K562 (cell line): ENCODE data around the gene YAP1. TPM values are rescaled to one million over a fixed set of nuclear protein-coding genes. Genes with fewer than 3 reads are reported as not detected.

Experiments used
- CCNT2 ChIP-seq: IDR thresholded peaks from 2 replicates; pipeline ENCODE4 v1.6.1; 2011; ENCODE audit warnings: borderline replicate concordance, low read depth, mild to moderate bottlenecking, moderate library complexity, mixed read lengths, low read length; ENCODE audit not compliant: insufficient read length; ENCODE audit errors: extremely low read depth
- GABPA ChIP-seq: fragments of 200-800 bp; sonication (Bioruptor generic); conservative IDR thresholded peaks from 2 replicates; pipeline ENCODE4 v1.6.1; 2016; ENCODE audit warnings: low read depth, missing genetic modification characterization, missing compliant biosample characterization
- KLF13 ChIP-seq: fragments of 450-650 bp; IDR thresholded peaks from 2 replicates; pipeline ENCODE4 v1.6.1; 2016; ENCODE audit warnings: missing genetic modification characterization, low read depth, mild to moderate bottlenecking, missing compliant biosample characterization, moderate library complexity, borderline replicate concordance
- NRF1 ChIP-seq, 2 experiments: fragments of 450-650 bp; IDR thresholded peaks in 1 of 2; conservative IDR thresholded peaks in 1 of 2; 2 replicates each; pipeline ENCODE4 v1.6.1; 2014; ENCODE audit warnings: mild to moderate bottlenecking in 2 of 2
- RFX7 ChIP-seq: fragments of 250-450 bp; sonication (Bioruptor Pico); IDR thresholded peaks from 2 replicates; pipeline ENCODE4 v1.5.1; 2021; ENCODE audit warnings: mild to moderate bottlenecking
- SMAD4 ChIP-seq: fragments of 250-450 bp; sonication (Bioruptor Pico); conservative IDR thresholded peaks from 2 replicates; pipeline ENCODE4 v1.8.0; 2021; ENCODE audit warnings: inconsistent platforms, mild to moderate bottlenecking, moderate library complexity
- SRF ChIP-seq, 2 experiments: fragments of 250-450, 450-650 bp in 1 of 2; sonication (Bioruptor Pico) in 1 of 2; sonication (generic) in 1 of 2; formaldehyde crosslinking; IDR thresholded peaks; 2 replicates each; pipeline versions ENCODE4 v1.5.0 to v1.5.1; 2020 to 2022; ENCODE audit warnings: mild to moderate bottlenecking in 1 of 2, missing genetic modification reagents in 1 of 2
- YBX1 ChIP-seq: fragments of 450-650 bp; IDR thresholded peaks from 2 replicates; pipeline ENCODE4 v1.7.1; 2016; ENCODE audit warnings: mild to moderate bottlenecking
- ZNF668 ChIP-seq: fragments of 250-450 bp; sonication (Bioruptor Pico); IDR thresholded peaks from 2 replicates; pipeline ENCODE4 v1.8.0; 2022; ENCODE audit warnings: mild to moderate bottlenecking, inconsistent platforms
- polyA plus RNA-seq, 8 experiments: library from polyadenylated mRNA; depleted of rRNA in 4 of 8; stranded (reverse) in 5 of 8; unstranded in 3 of 8; fragments of >200 nt; fragmentation: Nextera tagmentation in 2 of 8; fragmentation: Illumina TruSeq in 1 of 8; extraction: Ambion mirVana in 2 of 8; extraction: Trizol in 1 of 8; gene quantifications; 2 replicates each; pipeline versions ENCODE4 v1.2.1 to v1.2.3, GENCODE V29; 2011 to 2014; ENCODE audit warnings: inconsistent platforms in 1 of 8, missing spikeins in 1 of 8
- total RNA-seq, 7 experiments: library from RNA; depleted of rRNA in 6 of 7; stranded (reverse); fragments of >200 nt in 6 of 7; fragmentation: Illumina TruSeq in 2 of 7; extraction: Trizol in 2 of 7; gene quantifications; 2 replicates each; pipeline versions ENCODE4 v1.2.1 to v1.2.3, GENCODE V29; 2011 to 2021; ENCODE audit warnings: low replicate concordance in 1 of 7
- TF ChIP-seq, protein P1 (sequence below): IDR thresholded peaks from 2 replicates; pipeline ENCODE4 v1.6.1; 2016; ENCODE audit warnings: missing genetic modification characterization, missing compliant biosample characterization
- TF ChIP-seq, protein P2 (sequence below), 2 experiments: fragments of 450-650 bp; IDR thresholded peaks; 2 replicates each; pipeline ENCODE4 v1.6.1; 2016
- TF ChIP-seq, protein P3 (sequence below): fragments of 200-800 bp; sonication (Bioruptor generic); IDR thresholded peaks from 2 replicates; pipeline ENCODE4 v1.6.1; 2017; ENCODE audit warnings: missing genetic modification characterization, missing compliant biosample characterization

YAP1 gene
- total and polyA plus RNA-seq, 9 of the 15 experiments (the other 6 are each of a cell fraction or from before 2014, with no cell fraction given): 0.18 TPM; not detected in 8

DNA sequence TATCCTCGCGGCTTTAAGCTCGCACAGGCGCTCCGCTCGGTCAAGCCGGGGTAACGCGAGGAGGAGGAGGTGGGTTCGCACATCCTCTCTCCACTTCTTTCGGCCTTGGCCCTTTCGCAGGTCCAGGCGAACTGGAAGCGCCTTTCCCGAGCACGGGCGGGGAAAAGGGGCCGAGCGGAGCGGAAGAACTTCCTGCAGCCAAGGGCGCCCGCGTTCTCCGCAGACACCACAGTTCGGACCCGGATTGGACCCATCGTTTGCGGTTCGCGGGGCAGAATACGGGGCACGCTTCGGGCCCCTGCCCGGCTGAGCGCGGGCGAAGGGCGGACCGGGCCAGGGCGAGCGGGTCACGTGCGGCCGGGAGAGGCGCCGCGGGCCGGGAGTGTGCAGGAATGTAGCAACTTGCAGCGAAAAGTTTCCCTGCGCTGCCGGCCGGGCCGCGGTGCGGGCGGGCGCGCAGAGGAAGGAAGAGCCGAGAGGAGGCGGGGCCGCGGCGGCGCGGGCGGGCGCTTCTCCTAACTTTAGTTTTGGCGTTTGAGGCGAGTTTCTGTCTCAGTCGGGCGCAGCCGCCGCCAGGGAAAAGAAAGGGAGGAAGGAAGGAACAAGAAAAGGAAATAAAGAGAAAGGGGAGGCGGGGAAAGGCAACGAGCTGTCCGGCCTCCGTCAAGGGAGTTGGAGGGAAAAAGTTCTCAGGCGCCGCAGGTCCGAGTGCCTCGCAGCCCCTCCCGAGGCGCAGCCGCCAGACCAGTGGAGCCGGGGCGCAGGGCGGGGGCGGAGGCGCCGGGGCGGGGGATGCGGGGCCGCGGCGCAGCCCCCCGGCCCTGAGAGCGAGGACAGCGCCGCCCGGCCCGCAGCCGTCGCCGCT, at the start of gene YAP1 (continued):
- TF ChIP-seq, protein P1, sequence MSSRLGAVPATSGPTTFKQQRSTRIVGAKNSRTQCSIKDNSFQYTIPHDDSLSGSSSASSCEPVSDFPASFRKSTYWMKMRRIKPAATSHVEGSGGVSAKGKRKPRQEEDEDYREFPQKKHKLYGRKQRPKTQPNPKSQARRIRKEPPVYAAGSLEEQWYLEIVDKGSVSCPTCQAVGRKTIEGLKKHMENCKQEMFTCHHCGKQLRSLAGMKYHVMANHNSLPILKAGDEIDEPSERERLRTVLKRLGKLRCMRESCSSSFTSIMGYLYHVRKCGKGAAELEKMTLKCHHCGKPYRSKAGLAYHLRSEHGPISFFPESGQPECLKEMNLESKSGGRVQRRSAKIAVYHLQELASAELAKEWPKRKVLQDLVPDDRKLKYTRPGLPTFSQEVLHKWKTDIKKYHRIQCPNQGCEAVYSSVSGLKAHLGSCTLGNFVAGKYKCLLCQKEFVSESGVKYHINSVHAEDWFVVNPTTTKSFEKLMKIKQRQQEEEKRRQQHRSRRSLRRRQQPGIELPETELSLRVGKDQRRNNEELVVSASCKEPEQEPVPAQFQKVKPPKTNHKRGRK (tag): peak; percentile 48; the same call in 1 of the 2 replicates
- TF ChIP-seq ZNF668 (CRISPR knock-in tag) (no peak), GABPA (tag) (peak; percentile 33; the same call in 1 of the 2 replicates), KLF13 (peak; percentile 73; the same call in 1 of the 2 replicates), SRF (CRISPR knock-in tag; IDR thresholded peaks at IDR 0.05) (no peak), RFX7 (no peak), SMAD4 (CRISPR knock-in tag) (0 out of 2 replicates have a peak, but pooled peaks have one; percentile 18), NRF1 (conservative IDR thresholded peaks at IDR 0.05 in 1 of 2, IDR thresholded peaks at IDR 0.05 in 1 of 2) (peak; percentile 23 to 36; a peak in 2 of 4 replicates), CCNT2 (peak; percentile 27), YBX1 (no peak)
- TF ChIP-seq, protein P2, sequence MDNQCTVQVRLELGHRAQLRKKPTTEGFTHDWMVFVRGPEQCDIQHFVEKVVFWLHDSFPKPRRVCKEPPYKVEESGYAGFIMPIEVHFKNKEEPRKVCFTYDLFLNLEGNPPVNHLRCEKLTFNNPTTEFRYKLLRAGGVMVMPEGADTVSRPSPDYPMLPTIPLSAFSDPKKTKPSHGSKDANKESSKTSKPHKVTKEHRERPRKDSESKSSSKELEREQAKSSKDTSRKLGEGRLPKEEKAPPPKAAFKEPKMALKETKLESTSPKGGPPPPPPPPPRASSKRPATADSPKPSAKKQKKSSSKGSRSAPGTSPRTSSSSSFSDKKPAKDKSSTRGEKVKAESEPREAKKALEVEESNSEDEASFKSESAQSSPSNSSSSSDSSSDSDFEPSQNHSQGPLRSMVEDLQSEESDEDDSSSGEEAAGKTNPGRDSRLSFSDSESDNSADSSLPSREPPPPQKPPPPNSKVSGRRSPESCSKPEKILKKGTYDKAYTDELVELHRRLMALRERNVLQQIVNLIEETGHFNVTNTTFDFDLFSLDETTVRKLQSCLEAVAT (IDR thresholded peaks at IDR 0.05): no peak
- TF ChIP-seq, protein P3, sequence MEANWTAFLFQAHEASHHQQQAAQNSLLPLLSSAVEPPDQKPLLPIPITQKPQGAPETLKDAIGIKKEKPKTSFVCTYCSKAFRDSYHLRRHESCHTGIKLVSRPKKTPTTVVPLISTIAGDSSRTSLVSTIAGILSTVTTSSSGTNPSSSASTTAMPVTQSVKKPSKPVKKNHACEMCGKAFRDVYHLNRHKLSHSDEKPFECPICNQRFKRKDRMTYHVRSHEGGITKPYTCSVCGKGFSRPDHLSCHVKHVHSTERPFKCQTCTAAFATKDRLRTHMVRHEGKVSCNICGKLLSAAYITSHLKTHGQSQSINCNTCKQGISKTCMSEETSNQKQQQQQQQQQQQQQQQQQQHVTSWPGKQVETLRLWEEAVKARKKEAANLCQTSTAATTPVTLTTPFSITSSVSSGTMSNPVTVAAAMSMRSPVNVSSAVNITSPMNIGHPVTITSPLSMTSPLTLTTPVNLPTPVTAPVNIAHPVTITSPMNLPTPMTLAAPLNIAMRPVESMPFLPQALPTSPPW (CRISPR knock-in tag): peak; percentile 75
